ENCODE results near the gene DPH5. TPM values are rescaled to one million over a fixed set of nuclear protein-coding genes. Genes with fewer than 3 reads are reported as not detected.

The DPH5 gene
- total RNA-seq, 2 experiments from 2014 or later, result 56.5 to 59.6 TPM

DNA sequence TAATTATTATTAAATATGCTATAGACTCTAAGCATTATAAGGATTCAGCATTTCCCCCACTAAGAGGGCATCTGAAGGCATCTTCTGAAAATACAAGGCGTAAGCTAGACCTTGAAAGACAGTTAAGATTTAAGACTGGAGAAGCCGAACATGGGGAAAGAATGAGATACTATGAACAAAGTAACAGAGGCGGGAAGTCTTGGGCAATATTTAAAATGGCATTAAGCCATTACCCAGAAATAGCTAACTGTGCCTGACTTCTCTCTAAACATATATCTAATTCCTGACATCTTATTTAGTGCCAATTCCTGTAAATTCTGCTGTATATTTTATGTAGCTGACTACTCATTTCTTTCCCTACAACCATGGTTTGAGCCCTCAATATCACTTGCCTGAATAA, 20.9 kb downstream of the DPH5 start:
- ChIA-PET POLR2A (interaction anchor here (1.6 kb wide), 1 partner anchor 20 kb away, joined by 3 read pairs; no protein-coding TSS in a partner anchor), CTCF (interaction anchor here (1.2 to 2.2 kb wide), 2 partner anchors 234 to 284 kb away, joined by 4 to 5 read pairs; no protein-coding TSS in a partner anchor)
- DNase-seq, result no peak
- Mint-ChIP-seq H3K27me3 (no peaks in the 10 kb centered on the region), H3K4me3 (no peak overlapping the region), H3K27ac (no peak overlapping the region), H3K9me3 (peaks cover 8% of the 10 kb centered on the region), H3K4me1 (ENCODE audit: low read depth) (peaks cover 56% of the 10 kb centered on the region), H3K36me3 (peaks cover 46% of the 10 kb centered on the region)
- intact Hi-C loops (cut with micrococcal nuclease), result loop anchor here (5.0 kb wide), 1 partner anchor 77 kb away; no protein-coding TSS in a partner anchor

DNA sequence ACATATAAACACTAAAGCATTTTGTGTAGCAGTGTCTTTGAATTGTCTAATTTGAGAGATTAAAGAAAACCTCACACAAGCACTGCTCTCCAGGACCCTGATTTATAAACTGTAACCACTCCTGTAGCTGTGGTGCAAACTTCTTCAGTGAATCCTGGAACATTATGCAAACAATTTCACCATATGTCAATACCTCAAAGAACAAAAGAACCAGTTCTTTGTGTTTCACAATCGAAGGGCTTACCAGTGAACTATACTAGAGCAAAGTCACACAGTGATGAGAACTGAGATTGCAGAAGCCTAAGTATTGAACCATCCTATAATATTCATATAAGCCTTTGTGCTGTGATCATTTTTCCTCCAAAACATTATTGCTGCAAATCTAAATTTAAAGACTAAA, 21.5 kb downstream of the DPH5 start:
- intact Hi-C loops (cut with micrococcal nuclease), result no loop called here
- Mint-ChIP-seq H3K9me3 (peaks cover 8% of the 10 kb centered on the region), H3K4me1 (ENCODE audit: low read depth) (peaks cover 56% of the 10 kb centered on the region), H3K4me3 (no peak overlapping the region), H3K27ac (no peak overlapping the region), H3K36me3 (peaks cover 43% of the 10 kb centered on the region), H3K27me3 (no peaks in the 10 kb centered on the region)
- ChIA-PET CTCF (interaction anchor here (1.2 to 2.2 kb wide), 2 partner anchors 235 to 284 kb away, joined by 4 to 5 read pairs; no protein-coding TSS in a partner anchor), POLR2A (interaction anchor here (1.6 kb wide), 1 partner anchor 21 kb away, joined by 3 read pairs; no protein-coding TSS in a partner anchor)
- DNase-seq, result no peak

DNA sequence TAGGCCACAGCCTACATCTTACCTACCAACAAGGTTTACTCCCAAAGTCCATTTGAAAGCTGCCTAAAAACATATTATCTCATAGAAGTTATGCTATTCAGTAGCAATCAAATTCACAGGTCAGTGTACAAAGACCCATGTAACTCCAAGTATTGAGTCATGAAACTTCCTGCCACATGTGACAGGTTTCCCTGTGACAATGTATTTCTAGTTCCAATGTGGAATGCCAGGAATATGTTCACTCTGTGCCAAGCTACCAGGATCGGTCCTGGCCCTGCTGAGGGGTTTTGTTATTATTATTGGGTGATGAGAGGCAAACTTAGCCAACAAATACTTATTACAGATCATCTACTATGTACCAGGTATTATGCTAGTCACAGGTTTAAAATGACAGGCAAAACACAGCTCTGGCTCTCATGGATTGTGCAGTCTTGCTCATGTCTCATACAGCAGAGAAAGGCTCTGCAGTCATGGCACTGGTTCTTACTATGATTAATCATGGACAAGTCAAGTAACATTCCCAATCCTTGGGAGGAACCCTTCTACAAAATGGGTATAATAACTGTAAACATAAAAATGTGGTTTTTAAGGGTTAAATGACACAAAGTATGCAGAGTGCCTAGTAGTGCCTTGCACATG, 22.5 kb downstream of the DPH5 start:
- DNase-seq, result no peak
- Mint-ChIP-seq H3K36me3 (peaks cover 38% of the 10 kb centered on the region), H3K4me1 (ENCODE audit: low read depth) (peaks cover 55% of the 10 kb centered on the region), H3K27ac (no peak overlapping the region), H3K27me3 (no peaks in the 10 kb centered on the region), H3K9me3 (peaks cover 8% of the 10 kb centered on the region), H3K4me3 (no peak overlapping the region)
- ChIA-PET POLR2A (interaction anchor here (1.5 kb wide), 1 partner anchor 233 kb away, joined by 4 read pairs; no protein-coding TSS in a partner anchor), CTCF (interaction anchor here (1.0 to 2.2 kb wide), 2 partner anchors 236 to 286 kb away, joined by 3 to 5 read pairs; no protein-coding TSS in a partner anchor)
- intact Hi-C loops (cut with micrococcal nuclease), result no loop called here

DNA sequence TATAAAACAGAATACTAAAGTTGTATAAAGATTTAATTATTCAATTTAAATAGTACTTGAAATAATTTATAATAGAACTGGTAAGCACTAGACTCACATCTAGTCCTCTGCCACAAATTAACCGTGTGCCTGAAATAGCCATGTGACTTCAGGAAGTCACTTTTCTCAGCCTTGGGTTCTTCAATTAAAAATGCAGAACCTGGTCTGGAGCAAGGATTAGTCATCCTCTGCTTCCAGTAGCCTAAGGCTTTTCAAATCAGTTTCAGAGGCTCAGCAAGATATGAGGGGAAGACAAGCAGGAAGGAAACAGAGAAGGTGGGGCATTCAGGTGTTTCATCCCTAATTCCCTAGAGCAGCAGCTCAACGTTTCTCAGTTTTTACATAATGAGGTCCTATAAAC, 23.0 kb downstream of the DPH5 start:
- Mint-ChIP-seq H3K27me3 (no peaks in the 10 kb centered on the region), H3K36me3 (peaks cover 40% of the 10 kb centered on the region), H3K4me3 (no peak overlapping the region), H3K27ac (no peak overlapping the region), H3K4me1 (ENCODE audit: low read depth) (peaks cover 51% of the 10 kb centered on the region), H3K9me3 (peaks cover 8% of the 10 kb centered on the region)
- intact Hi-C loops (cut with micrococcal nuclease), result no loop called here
- ChIA-PET POLR2A (interaction anchor here (1.5 kb wide), 1 partner anchor 233 kb away, joined by 4 read pairs; no protein-coding TSS in a partner anchor), CTCF (interaction anchor here (1.0 to 2.2 kb wide), 2 partner anchors 236 to 307 kb away, joined by 3 to 5 read pairs; no protein-coding TSS in a partner anchor)
- no peak for DNase-seq

DNA sequence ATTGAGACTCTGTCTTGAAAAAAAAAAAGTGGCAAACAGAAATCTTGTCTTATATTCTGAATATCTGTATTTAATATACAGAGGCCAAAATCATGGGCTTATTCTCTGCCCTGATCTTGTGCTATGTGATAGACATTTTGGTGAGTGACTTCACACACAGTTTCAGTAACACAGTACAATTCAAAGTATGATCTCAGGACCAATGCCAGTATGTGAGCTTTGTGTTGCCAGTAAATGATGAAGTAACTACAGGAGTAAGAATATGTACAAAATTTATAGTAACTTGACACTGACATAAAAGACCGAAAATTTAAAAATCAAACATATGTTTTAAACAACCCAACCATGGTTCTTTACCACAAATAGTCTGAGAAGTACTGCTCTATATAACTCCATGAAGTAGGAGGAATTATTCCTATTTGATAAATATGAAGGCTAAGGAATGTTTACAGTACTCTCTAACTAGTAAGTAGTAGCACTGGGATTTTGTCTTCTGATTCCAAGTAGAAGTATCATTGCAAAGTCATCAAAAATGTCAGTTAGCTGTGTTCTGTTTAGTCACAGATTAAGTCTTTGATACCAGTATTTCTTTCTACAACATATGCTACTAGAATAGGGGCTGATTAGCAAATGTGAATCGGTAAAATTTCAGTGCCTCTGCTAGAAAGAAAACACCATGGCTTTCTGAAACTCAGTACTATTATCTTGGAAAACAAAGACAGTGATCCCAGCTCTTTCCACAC, 25.3 kb downstream of the DPH5 start:
- H3K36me3 Mint-ChIP-seq, result peaks cover 33% of the 10 kb centered on the region
- peaks cover under 1% of the 10 kb centered on the region for H3K9me3 Mint-ChIP-seq
- no peak overlapping the region for H3K27ac Mint-ChIP-seq
- no peaks in the 10 kb centered on the region for H3K27me3 Mint-ChIP-seq
- H3K4me1 Mint-ChIP-seq (ENCODE audit: low read depth), result peaks cover 40% of the 10 kb centered on the region
- no peak overlapping the region for H3K4me3 Mint-ChIP-seq
- ChIA-PET CTCF (interaction anchor here (1.2 to 2.0 kb wide), 2 partner anchors 12 to 288 kb away, joined by 3 to 6 read pairs; no protein-coding TSS in a partner anchor), POLR2A (no interaction called here)
- DNase-seq, result no peak
- intact Hi-C loops (cut with micrococcal nuclease), result no loop called here

DNA sequence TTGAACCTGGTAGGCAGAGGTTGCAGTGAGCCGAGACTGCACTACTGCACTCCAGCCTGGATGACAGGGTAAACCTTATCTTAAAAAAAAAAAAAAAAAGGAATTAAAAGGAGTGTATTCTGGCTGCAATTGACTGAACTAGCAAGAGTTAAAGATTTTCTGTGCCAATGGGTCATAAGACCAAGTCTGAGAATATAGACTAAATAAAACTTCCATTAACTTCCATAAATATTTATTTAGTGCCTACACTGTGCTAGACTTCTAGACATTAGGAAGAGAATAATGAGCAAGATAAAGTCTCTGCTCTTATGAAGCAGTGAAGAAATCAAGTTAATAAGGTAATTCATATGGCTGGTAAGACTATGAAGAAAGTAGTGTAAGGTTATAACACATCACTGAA, 27.2 kb downstream of the DPH5 start:
- no peak overlapping the region for H3K27ac Mint-ChIP-seq
- POLR2A ChIA-PET, result no interaction called here

DNA sequence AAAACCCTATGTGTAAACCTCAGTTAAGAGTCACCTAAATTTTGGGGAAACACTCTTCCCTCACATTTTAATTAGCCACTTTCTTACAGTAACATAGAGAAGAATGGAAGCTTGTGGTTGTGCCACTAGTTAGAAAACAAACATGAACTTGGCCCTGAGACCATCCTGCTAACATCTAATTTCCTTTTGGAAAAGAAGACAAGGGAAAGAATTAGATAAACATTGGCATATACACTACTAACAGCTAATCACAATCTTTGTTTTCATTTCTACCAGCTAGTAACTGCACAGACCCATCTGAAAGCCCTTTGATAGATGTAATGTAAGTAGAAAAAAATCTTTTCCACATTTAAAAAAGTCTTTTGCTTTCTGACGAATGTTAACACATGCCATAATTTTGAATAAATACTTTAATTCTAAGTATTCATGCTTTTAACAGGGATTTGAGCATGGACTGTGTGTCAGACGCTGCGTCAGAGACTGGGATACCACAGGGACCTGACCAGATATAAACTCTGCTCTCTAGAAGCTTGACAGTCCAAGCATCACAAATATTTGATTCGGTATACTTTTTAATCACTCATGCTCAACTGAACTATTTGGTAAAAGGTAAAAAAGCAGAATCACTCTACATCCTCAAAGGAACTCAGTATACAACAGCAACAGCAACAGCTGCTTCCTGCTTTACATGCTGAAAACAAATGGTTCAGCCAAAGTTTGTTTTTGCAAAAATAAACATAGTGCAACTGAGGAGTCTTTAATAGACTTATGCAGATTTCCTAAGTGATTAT, 30.2 kb downstream of the DPH5 start:
- H3K9me3 Mint-ChIP-seq, result no peaks in the 10 kb centered on the region
- ChIA-PET CTCF (interaction anchor here (1.4 kb wide), 1 partner anchor 143 kb away, joined by 3 read pairs; no protein-coding TSS in a partner anchor), POLR2A (interaction anchor here (0.8 kb wide), 1 partner anchor 40 kb away, joined by 3 read pairs; no protein-coding TSS in a partner anchor)
- DNase-seq, result no peak
- peaks cover 19% of the 10 kb centered on the region for H3K4me1 Mint-ChIP-seq (ENCODE audit: low read depth)
- H3K27me3 Mint-ChIP-seq, result no peaks in the 10 kb centered on the region
- H3K36me3 Mint-ChIP-seq, result peaks cover 43% of the 10 kb centered on the region
- no peak overlapping the region for H3K27ac Mint-ChIP-seq
- H3K4me3 Mint-ChIP-seq, result no peak overlapping the region
- intact Hi-C loops (cut with micrococcal nuclease), result no loop called here

More for the DNA sequence above, 27.2 kb downstream of the DPH5 start:
- no peak overlapping the region for H3K4me3 Mint-ChIP-seq
- peaks cover 33% of the 10 kb centered on the region for H3K4me1 Mint-ChIP-seq (ENCODE audit: low read depth)
- CTCF ChIA-PET, result no interaction called here
- H3K27me3 Mint-ChIP-seq, result no peaks in the 10 kb centered on the region
- no peaks in the 10 kb centered on the region for H3K9me3 Mint-ChIP-seq
- intact Hi-C loops (cut with micrococcal nuclease), result no loop called here
- DNase-seq, result no peak
- H3K36me3 Mint-ChIP-seq, result peaks cover 38% of the 10 kb centered on the region

DNA sequence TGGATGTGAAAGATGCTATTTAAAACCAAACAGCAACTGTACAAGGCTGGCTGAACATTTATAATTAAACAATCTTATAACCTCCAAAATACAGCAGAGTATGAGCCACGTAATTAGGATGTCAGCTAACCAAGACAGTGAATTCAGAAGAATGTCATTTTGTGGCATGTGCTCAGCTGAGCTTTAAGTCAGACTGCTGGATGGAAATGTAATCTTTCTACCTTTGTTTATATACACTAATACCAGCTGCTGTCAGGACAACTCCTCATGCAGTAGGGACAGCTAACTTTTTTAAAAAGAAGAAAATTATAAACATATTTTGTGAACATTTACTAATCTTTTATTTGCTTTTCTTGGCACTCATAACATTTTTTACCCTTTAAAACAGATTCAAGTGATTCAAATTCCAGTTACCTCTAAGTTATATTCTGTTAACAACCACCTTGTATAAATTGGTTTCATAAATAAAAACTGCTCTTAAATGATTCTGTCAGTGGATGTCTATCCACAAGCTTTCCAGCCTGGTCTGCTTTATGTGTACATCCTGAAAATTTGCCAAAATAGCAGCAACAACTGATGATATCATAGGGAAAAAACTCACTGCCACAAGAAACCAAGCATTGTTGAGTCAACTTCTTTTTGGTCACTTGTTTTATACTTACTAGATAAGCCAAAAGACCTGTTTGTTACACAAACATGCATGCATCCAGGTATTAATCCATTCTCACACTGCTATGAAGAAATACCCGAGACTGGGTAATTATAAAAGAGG, 36.1 kb downstream of the DPH5 start:
- peaks cover 3% of the 10 kb centered on the region for H3K9me3 Mint-ChIP-seq
- ChIA-PET POLR2A (no interaction called here), CTCF (interaction anchor here (1.4 kb wide), 2 partner anchors 123 to 299 kb away, joined by 3 to 5 read pairs; no protein-coding TSS in a partner anchor)
- intact Hi-C loops (cut with micrococcal nuclease), result no loop called here
- H3K36me3 Mint-ChIP-seq, result peaks cover 51% of the 10 kb centered on the region
- no peak for DNase-seq
- no peak overlapping the region for H3K27ac Mint-ChIP-seq
- peaks cover 5% of the 10 kb centered on the region for H3K4me1 Mint-ChIP-seq (ENCODE audit: low read depth)
- H3K4me3 Mint-ChIP-seq, result no peak overlapping the region
- H3K27me3 Mint-ChIP-seq, result no peaks in the 10 kb centered on the region

DNA sequence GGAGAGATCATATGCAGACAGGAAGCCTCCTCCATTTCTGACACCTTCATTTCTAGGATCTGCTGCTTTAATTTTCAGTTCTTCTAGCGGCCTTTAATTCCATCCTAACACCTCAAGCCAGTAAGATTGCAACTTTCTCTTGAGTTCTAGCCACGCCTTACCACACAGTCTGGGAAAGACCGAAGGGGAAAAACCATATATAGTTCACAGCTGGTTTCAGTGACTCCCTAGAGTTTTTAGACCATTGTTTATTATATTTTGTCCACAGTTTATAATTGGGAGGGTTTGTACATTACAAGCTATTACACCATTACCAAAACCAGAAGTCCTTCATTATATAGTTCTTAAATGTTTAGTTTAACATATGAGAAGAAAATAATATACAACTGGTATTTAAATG, 37.5 kb downstream of the DPH5 start:
- no peak for DNase-seq
- intact Hi-C loops (cut with micrococcal nuclease), result no loop called here
- POLR2A ChIA-PET, result no interaction called here
- Mint-ChIP-seq H3K27ac (no peak overlapping the region), H3K4me3 (no peak overlapping the region), H3K36me3 (peaks cover 62% of the 10 kb centered on the region), H3K27me3 (no peaks in the 10 kb centered on the region), H3K9me3 (peaks cover 3% of the 10 kb centered on the region), H3K4me1 (ENCODE audit: low read depth) (peaks cover 11% of the 10 kb centered on the region)
- CTCF ChIA-PET, result interaction anchor here (0.8 to 1.5 kb wide), 3 partner anchors 13 to 321 kb away, joined by 3 read pairs; no protein-coding TSS in a partner anchor

DNA sequence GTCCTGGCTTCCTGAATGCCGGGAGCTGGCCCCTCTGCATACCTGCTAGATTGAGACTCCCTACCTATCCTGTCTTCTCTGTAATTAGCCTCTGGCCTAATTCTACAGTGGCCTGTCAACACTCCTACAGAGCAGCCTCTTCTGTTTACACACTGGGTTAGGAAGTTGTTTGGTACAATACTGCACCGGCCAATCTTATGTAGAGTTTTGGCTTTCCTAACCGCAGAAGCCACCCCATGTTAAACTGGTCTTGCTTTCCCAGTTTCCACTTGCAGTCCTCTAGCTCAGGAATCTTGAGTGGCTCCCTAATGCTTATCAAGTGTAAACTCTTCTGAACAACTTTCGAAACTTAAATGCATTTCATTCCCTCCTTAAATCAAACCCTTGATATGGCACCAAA, 42.8 kb downstream of the DPH5 start:
- peaks cover 9% of the 10 kb centered on the region for H3K4me1 Mint-ChIP-seq (ENCODE audit: low read depth)
- H3K4me3 Mint-ChIP-seq, result no peak overlapping the region
- H3K9me3 Mint-ChIP-seq, result peaks cover 3% of the 10 kb centered on the region
- no peak for DNase-seq
- H3K27ac Mint-ChIP-seq, result no peak overlapping the region
- no peaks in the 10 kb centered on the region for H3K27me3 Mint-ChIP-seq
- H3K36me3 Mint-ChIP-seq, result peaks cover 73% of the 10 kb centered on the region
- POLR2A ChIA-PET, result no interaction called here
- intact Hi-C loops (cut with micrococcal nuclease), result no loop called here
- CTCF ChIA-PET, result no interaction called here

DNA sequence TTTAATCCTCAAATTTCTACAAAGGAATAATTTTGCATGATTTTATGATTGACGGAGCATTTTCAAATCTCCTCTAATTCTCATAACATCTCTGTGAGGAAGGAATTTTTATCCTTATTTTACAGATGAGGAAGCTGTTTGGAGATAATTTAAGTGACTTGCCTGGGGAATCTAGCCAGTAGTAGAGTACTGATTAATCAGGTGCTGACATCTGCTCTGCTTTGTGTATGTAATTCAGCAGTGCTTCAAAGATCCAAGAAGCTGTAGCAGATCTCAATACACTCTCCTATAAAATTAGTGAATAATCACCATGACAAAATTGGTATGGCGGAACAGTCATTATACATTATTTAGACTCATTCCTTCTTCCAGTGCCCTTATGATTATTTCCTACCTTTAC, 46.0 kb downstream of the DPH5 start:
- Mint-ChIP-seq H3K36me3 (peaks cover 72% of the 10 kb centered on the region), H3K4me1 (ENCODE audit: low read depth) (peaks cover 7% of the 10 kb centered on the region), H3K4me3 (no peak overlapping the region), H3K9me3 (no peaks in the 10 kb centered on the region), H3K27me3 (no peaks in the 10 kb centered on the region), H3K27ac (no peak overlapping the region)
- no peak for DNase-seq
- ChIA-PET POLR2A (no interaction called here), CTCF (no interaction called here)
- intact Hi-C loops (cut with micrococcal nuclease), result no loop called here

Data from activated CD4-positive, alpha-beta memory T cell treated with anti-CD3 and anti-CD28 coated beads for 36 hours (primary cell).